OCI-LY7 (cell line): Measurements from ENCODE around the gene SCAF1. TPM values are rescaled to one million over a fixed set of nuclear protein-coding genes. Genes with fewer than 3 reads are reported as not detected.

Experiments used
- BruUV-seq: library from RNA; stranded (reverse); fragments of 400-500 nt; replicated peaks from 2 replicates; lab custom pipeline; 2021; lab: Mats Ljungman, UMichigan
- CTCF ChIA-PET: fragments of 300-600 bp; sonication (Branson Sonifier 250); formaldehyde crosslinking; loops from one replicate; lab custom pipeline; 2022; ENCODE audit warnings: antibody characterized with exemption; ENCODE audit not compliant: unreplicated experiment; lab: Charles Lee
- POLR2A ChIA-PET: fragments of 300-600 bp; sonication (Branson Sonifier 250); formaldehyde crosslinking; loops from one replicate; lab custom pipeline; 2022; ENCODE audit warnings: antibody characterized with exemption; lab: Charles Lee
- DNase-seq: peaks from one replicate; pipeline ENCODE4 v3.0.0-alpha.2; 2015; ENCODE audit warnings: low spot score
- H2AFZ ChIP-seq: fragments of 200-600 bp; sonication (generic), shearing (Covaris generic); 2 replicates; pipeline ENCODE4 v1.6.1; 2014; ENCODE audit warnings: mild to moderate bottlenecking, antibody characterized with exemption, low read length, moderate library complexity
- H3K27ac ChIP-seq: fragments of 200-600 bp; sonication (generic); 2 replicates; pipeline ENCODE4 v1.5.1; 2014; ENCODE audit warnings: mixed run types, low read depth, mild to moderate bottlenecking, moderate library complexity, low read length, inconsistent platforms; ENCODE audit not compliant: poor library complexity, severe bottlenecking
- H3K36me3 ChIP-seq: fragments of 200-600 bp; sonication (generic); 2 replicates; pipeline ENCODE4 v1.6.1; 2014; ENCODE audit warnings: mild to moderate bottlenecking, antibody characterized with exemption, low read length, moderate library complexity, mixed read lengths; ENCODE audit not compliant: insufficient read depth
- H3K4me1 ChIP-seq: fragments of 200-600 bp; sonication (generic); 2 replicates; pipeline ENCODE4 v1.5.1; 2014; ENCODE audit warnings: mild to moderate bottlenecking, low read length; ENCODE audit not compliant: insufficient read depth, poor library complexity, severe bottlenecking
- H3K4me2 ChIP-seq: fragments of 200-600 bp; sonication (generic); 2 replicates; pipeline ENCODE4 v1.6.1; 2014; ENCODE audit warnings: mild to moderate bottlenecking, low read length
- H3K4me3 ChIP-seq: fragments of 200-600 bp; sonication (generic); 2 replicates; pipeline ENCODE4 v1.5.1; 2014; ENCODE audit warnings: mild to moderate bottlenecking, low read depth, low read length; ENCODE audit not compliant: poor library complexity, severe bottlenecking
- H3K79me2 ChIP-seq: fragments of 200-600 bp; sonication (generic); 2 replicates; pipeline ENCODE4 v1.6.1; 2016; ENCODE audit warnings: low read depth, mild to moderate bottlenecking, low read length, moderate library complexity, mixed read lengths; ENCODE audit not compliant: insufficient read depth
- H3K9me2 ChIP-seq: fragments of 200-600 bp; sonication (generic); 2 replicates; pipeline ENCODE4 v1.6.1; 2016; ENCODE audit warnings: mild to moderate bottlenecking, low read length, mixed read lengths; ENCODE audit not compliant: insufficient read depth
- H3K9me3 ChIP-seq: fragments of 200-600 bp; sonication (generic); 2 replicates; pipeline ENCODE4 v1.6.1; 2014; ENCODE audit warnings: mild to moderate bottlenecking, mixed run types, low read length, mixed read lengths
- H4K20me1 ChIP-seq: fragments of 200-600 bp; sonication (generic); 2 replicates; pipeline ENCODE4 v1.6.1; 2014; ENCODE audit warnings: mild to moderate bottlenecking, antibody characterized with exemption, low read length, moderate library complexity, mixed read lengths; ENCODE audit not compliant: insufficient read depth
- EZH2phosphoT487 ChIP-seq: fragments of 200-600 bp; sonication (generic); IDR thresholded peaks from 2 replicates; pipeline ENCODE4 v1.6.1; 2018; ENCODE audit warnings: low read depth, borderline replicate concordance, mild to moderate bottlenecking, mixed run types, antibody characterized with exemption, low read length, moderate library complexity, mixed read lengths
- intact Hi-C: fragments of 100-400 bp; cut with micrococcal nuclease; formaldehyde crosslinking; loops from one replicate; pipeline ENCODE4 v1.10.0; 2022; ENCODE audit not compliant: unreplicated experiment
- total RNA-seq, 2 experiments: library from RNA; depleted of rRNA in 1 of 2; stranded (reverse); fragments of >200 nt in 1 of 2; shearing (Covaris generic) in 1 of 2; gene quantifications; 2 replicates each; pipeline ENCODE4 v1.2.3, GENCODE V29; 2014 to 2022
- TF ChIP-seq, protein P1 (sequence below): fragments of 200-600 bp; sonication (generic); conservative IDR thresholded peaks from 2 replicates; pipeline ENCODE4 v1.5.1; 2014; ENCODE audit warnings: mild to moderate bottlenecking, antibody characterized with exemption, low read length, moderate library complexity, mixed read lengths

Gene SCAF1
- total RNA-seq, 2 experiments from 2014 or later, result 15.0 to 44.0 TPM

DNA sequence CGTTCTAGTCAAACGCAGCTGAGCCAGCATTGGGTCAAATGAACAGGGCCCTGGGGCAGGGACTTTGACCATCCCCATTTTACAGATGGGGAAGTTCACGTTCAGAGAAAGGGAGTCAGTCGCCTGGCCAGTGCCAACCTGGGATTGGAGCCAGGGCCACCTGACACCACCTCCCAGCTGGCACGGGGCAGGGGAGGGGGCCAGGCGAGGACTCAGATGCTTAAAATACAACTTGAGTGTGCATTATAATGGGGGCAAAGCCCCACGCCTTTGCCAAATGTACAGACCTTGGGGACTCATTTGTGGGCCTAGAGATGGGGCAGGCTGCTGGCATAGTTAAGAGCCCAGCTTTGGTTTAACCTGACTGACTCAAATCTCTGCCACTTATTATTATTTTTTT, 36.4 kb upstream of the SCAF1 start:
- Histone ChIP-seq H4K20me1 (0 out of 2 replicates have a peak, but pooled peaks cover 6% of the 10 kb centered on the region), H3K79me2 (peaks cover 13% of the 10 kb centered on the region; the same call in 1 of the 2 replicates), H3K4me2 (no peak overlapping the region), H3K27ac (no peak overlapping the region), H3K9me2 (no peaks in the 10 kb centered on the region), H3K4me1 (no peaks in the 10 kb centered on the region), H3K36me3 (peaks cover 98% of the 10 kb centered on the region), H3K4me3 (no peak overlapping the region), H2AFZ (no peak overlapping the region), H3K9me3 (no peaks in the 10 kb centered on the region)
- intact Hi-C loops, result no loop called here
- ChIA-PET CTCF (no interaction called here), POLR2A (no interaction called here)
- TF ChIP-seq, protein P1, sequence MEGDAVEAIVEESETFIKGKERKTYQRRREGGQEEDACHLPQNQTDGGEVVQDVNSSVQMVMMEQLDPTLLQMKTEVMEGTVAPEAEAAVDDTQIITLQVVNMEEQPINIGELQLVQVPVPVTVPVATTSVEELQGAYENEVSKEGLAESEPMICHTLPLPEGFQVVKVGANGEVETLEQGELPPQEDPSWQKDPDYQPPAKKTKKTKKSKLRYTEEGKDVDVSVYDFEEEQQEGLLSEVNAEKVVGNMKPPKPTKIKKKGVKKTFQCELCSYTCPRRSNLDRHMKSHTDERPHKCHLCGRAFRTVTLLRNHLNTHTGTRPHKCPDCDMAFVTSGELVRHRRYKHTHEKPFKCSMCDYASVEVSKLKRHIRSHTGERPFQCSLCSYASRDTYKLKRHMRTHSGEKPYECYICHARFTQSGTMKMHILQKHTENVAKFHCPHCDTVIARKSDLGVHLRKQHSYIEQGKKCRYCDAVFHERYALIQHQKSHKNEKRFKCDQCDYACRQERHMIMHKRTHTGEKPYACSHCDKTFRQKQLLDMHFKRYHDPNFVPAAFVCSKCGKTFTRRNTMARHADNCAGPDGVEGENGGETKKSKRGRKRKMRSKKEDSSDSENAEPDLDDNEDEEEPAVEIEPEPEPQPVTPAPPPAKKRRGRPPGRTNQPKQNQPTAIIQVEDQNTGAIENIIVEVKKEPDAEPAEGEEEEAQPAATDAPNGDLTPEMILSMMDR, result no peak
- no peak for TF ChIP-seq EZH2phosphoT487
- DNase-seq, result no peak
- BruUV-seq, result no TSS peak

DNA sequence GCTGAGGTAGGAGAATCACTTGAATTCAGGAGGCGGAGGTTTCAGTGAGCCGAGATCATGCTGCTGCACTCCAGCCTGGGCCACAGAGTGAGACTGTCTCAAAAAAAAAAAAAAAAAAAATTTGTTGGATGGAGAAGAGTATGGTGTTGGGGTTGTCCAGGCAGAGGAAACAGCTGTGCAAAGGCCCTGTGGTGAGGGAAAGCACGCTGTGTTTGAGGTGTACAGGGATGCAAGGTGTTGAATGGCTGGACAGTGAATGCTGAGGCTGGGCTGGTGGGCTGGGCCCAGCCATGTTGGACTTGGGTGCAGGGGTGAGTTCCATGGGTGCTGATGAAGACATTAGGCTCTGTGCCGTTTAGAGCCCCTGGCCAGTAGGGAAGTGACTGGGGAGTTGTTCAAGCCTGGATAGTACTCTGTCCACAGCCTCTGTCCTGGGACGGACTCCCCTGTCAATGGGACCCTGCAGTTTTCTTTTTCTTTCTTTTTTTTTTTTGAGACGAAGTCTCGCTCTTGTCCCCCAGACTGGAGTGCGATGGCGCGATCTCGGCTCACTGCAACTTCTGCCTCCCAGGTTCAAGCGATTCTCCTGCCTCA, 32.4 kb upstream of the SCAF1 start:
- H3K79me2 ChIP-seq, result 0 out of 2 replicates have a peak, but pooled peaks cover 8% of the 10 kb centered on the region

DNA sequence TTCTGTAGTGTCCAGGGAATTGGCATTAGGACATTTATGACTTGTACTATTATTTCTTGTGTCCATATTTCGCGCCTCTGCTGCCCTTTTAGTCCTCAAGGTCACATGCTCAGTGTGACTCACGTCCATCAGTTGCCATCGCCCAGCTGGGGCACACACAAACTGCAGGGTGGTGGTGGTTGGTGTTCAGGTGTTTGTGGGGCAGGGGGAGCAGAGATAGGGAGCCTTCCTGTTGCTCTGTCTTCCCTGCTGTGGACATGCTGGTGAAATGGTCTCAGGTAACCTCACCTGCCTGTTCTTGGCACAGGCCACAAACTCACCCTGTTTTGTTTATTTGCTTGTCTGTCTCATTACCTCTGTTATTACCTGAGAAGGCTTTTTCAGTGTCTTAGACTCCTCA, 28.6 kb upstream of the SCAF1 start:
- Histone ChIP-seq H2AFZ (no peak overlapping the region), H3K36me3 (peaks cover 90% of the 10 kb centered on the region), H4K20me1 (no peaks in the 10 kb centered on the region), H3K27ac (no peak overlapping the region), H3K4me1 (no peaks in the 10 kb centered on the region), H3K9me3 (no peaks in the 10 kb centered on the region), H3K4me3 (no peak overlapping the region), H3K4me2 (no peak overlapping the region), H3K9me2 (no peaks in the 10 kb centered on the region), H3K79me2 (no peaks in the 10 kb centered on the region)
- no peak for TF ChIP-seq EZH2phosphoT487
- TF ChIP-seq, protein P1, result no peak
- intact Hi-C loops, result no loop called here
- CTCF ChIA-PET, result no interaction called here
- POLR2A ChIA-PET, result no interaction called here
- no TSS peak for BruUV-seq
- no peak for DNase-seq

More for the DNA sequence above, 32.4 kb upstream of the SCAF1 start:
- TF ChIP-seq, protein P1, result no peak
- TF ChIP-seq EZH2phosphoT487, result no peak
- ChIA-PET POLR2A (no interaction called here), CTCF (no interaction called here)
- no peak for DNase-seq
- Histone ChIP-seq H3K4me3 (no peak overlapping the region), H3K27ac (no peak overlapping the region), H3K4me1 (no peaks in the 10 kb centered on the region), H4K20me1 (no peaks in the 10 kb centered on the region), H2AFZ (no peak overlapping the region), H3K4me2 (no peak overlapping the region), H3K9me2 (no peaks in the 10 kb centered on the region), H3K9me3 (no peaks in the 10 kb centered on the region), H3K36me3 (peaks cover 90% of the 10 kb centered on the region)
- no TSS peak for BruUV-seq
- intact Hi-C loops, result no loop called here
